GM19372 (cell line): ENCODE data around the gene RTCB.
A peak's percentile ranks its signal among the peaks of the same experiment; 100 is the strongest.

Experiments used
- ATAC-seq: cut with Tn5 transposase; IDR thresholded peaks from one replicate; pipeline ENCODE4 v1.9.1; 2021; ENCODE audit warnings: mild to moderate bottlenecking, low read depth, moderate library complexity; ENCODE audit not compliant: unreplicated experiment

The RTCB gene

GRCh38 chr22:32411829-32412592, at the start of gene RTCB:
TSS of gene RTCB (minus strand) at chr22:32412247. CDS start at chr22:32412156, 91 bp downstream.
- peak; percentile 60 for ATAC-seq

GRCh38 chr22:32457031-32457430, 45.0 kb upstream of the RTCB start:
- ATAC-seq: no peak

- ATAC-seq: no peak
Observed at GRCh38 chr22:32448980-32449379, 36.9 kb upstream of the RTCB start.

- ATAC-seq: no peak
Observed at GRCh38 chr22:32446321-32446720, 34.3 kb upstream of the RTCB start.

- no peak for ATAC-seq
Observed at GRCh38 chr22:32444068-32444467, 32.0 kb upstream of the RTCB start.

GRCh38 chr22:32430352-32430751, 18.3 kb upstream of the RTCB start:
- ATAC-seq: no peak

GRCh38 chr22:32426881-32427280, 14.8 kb upstream of the RTCB start:
- no peak for ATAC-seq

GRCh38 chr22:32423664-32424063, 11.6 kb upstream of the RTCB start:
- no peak for ATAC-seq

- no peak for ATAC-seq
Observed at GRCh38 chr22:32422062-32422461, 10.0 kb upstream of the RTCB start.

- ATAC-seq: no peak
Observed at GRCh38 chr22:32421484-32421883, 9.4 kb upstream of the RTCB start.

GRCh38 chr22:32417906-32418305, 5.9 kb upstream of the RTCB start:
- ATAC-seq: no peak

- ATAC-seq: no peak
Observed at GRCh38 chr22:32416556-32417085, 4.6 kb upstream of the RTCB start.

- no peak for ATAC-seq
Observed at GRCh38 chr22:32414191-32414590, 2.1 kb upstream of the RTCB start.

- no peak for ATAC-seq
Observed at GRCh38 chr22:32413719-32414118, 1.7 kb upstream of the RTCB start.

- no peak for ATAC-seq
Observed at GRCh38 chr22:32411402-32411801, 645 bp downstream of the RTCB start.

- ATAC-seq: no peak
Observed at GRCh38 chr22:32410459-32410858, 1.6 kb downstream of the RTCB start.

- no peak for ATAC-seq
Observed at GRCh38 chr22:32409977-32410376, 2.1 kb downstream of the RTCB start.

- ATAC-seq: no peak
Observed at GRCh38 chr22:32407936-32408335, 4.1 kb downstream of the RTCB start.

- ATAC-seq: no peak
Observed at GRCh38 chr22:32407312-32407711, 4.7 kb downstream of the RTCB start.

GRCh38 chr22:32404021-32404420, 8.0 kb downstream of the RTCB start:
- no peak for ATAC-seq

GRCh38 chr22:32401486-32401885, 10.6 kb downstream of the RTCB start:
- no peak for ATAC-seq

- no peak for ATAC-seq
Observed at GRCh38 chr22:32396746-32397145, 15.3 kb downstream of the RTCB start.
